ENCODE data around the gene DIP2C.
"Not testable (repeated sequence)": the region's sequence is repeated elsewhere in the genome, so short reads cannot be mapped to it uniquely, and the experiment has no call there.

GRCh38 chr10:657816-658350 lies 31.6 kb downstream of the DIP2C start:
- TF ChIP-seq CTCF (IDR thresholded peaks at IDR 0.05); SIN3A (IDR thresholded peaks at IDR 0.05; ENCODE audit: borderline replicate concordance, low read depth, low read length); PBX3 (IDR thresholded peaks at IDR 0.05): not testable (repeated sequence)
